NT2/D1 (cell line): ENCODE measurements around the gene NETO2.

Experiments used
- SUZ12 ChIP-seq: IDR thresholded peaks from 2 replicates; pipeline ENCODE4 v1.6.1; 2011; ENCODE audit not compliant: insufficient read length, insufficient read depth; ENCODE audit errors: extremely low read depth
- YY1 ChIP-seq: IDR thresholded peaks from 2 replicates; pipeline ENCODE4 v1.6.1; 2011; ENCODE audit not compliant: insufficient read length, insufficient read depth
- ZNF274 ChIP-seq: IDR thresholded peaks from 2 replicates; pipeline ENCODE4 v1.6.1; 2011; ENCODE audit warnings: mild to moderate bottlenecking, low read depth, low read length

GRCh38 chr16:47110939-47111338, 32.8 kb downstream of the NETO2 start:
- TF ChIP-seq YY1 (no peak), ZNF274 (no peak), SUZ12 (no peak)
